Activated CD4-positive, alpha-beta T cell treated with anti-CD3 and anti-CD28 coated beads, Interleukin-2, amount 10 ng/mL, durations not matched to agents 7 days and 5 days (primary cell): ENCODE data around the gene GRID1. TPM values are rescaled to one million over a fixed set of nuclear protein-coding genes. Genes with fewer than 3 reads are reported as not detected.

Source experiments
- CTCF ChIA-PET: fragments of 350-600 bp; sonication (Branson Sonifier 250); formaldehyde crosslinking; loops from one replicate; lab custom pipeline; 2021; ENCODE audit warnings: antibody characterized with exemption; lab: Charles Lee
- POLR2A ChIA-PET: fragments of 350-600 bp; sonication (Branson Sonifier 250); formaldehyde crosslinking; loops from one replicate; lab custom pipeline; 2021; ENCODE audit warnings: antibody characterized with exemption; lab: Charles Lee
- DNase-seq: peaks from one replicate; pipeline ENCODE4 v3.0.0-alpha.2; 2020
- H3K27ac Mint-ChIP-seq: one replicate; pipeline ENCODE4 v1.8.0; 2021; ENCODE audit warnings: mild to moderate bottlenecking, moderate library complexity, mixed read lengths
- H3K27me3 Mint-ChIP-seq: one replicate; pipeline ENCODE4 v1.8.0; 2021; ENCODE audit warnings: mixed read lengths
- H3K36me3 Mint-ChIP-seq: one replicate; pipeline ENCODE4 v1.8.0; 2021; ENCODE audit warnings: low read depth, mixed read lengths
- H3K4me1 Mint-ChIP-seq: one replicate; pipeline ENCODE4 v1.8.0; 2021; ENCODE audit warnings: mixed read lengths
- H3K4me3 Mint-ChIP-seq: one replicate; pipeline ENCODE4 v1.8.0; 2021; ENCODE audit warnings: mild to moderate bottlenecking, moderate library complexity, mixed read lengths
- H3K9me3 Mint-ChIP-seq: one replicate; pipeline ENCODE4 v1.8.0; 2021; ENCODE audit warnings: mixed read lengths
- total RNA-seq, 2 experiments: library from RNA; stranded (reverse); gene quantifications; one replicate each; pipeline ENCODE4 v1.2.3, GENCODE V29; 2021

Gene GRID1
- total RNA-seq, 2 experiments from 2014 or later, result not detected

DNA sequence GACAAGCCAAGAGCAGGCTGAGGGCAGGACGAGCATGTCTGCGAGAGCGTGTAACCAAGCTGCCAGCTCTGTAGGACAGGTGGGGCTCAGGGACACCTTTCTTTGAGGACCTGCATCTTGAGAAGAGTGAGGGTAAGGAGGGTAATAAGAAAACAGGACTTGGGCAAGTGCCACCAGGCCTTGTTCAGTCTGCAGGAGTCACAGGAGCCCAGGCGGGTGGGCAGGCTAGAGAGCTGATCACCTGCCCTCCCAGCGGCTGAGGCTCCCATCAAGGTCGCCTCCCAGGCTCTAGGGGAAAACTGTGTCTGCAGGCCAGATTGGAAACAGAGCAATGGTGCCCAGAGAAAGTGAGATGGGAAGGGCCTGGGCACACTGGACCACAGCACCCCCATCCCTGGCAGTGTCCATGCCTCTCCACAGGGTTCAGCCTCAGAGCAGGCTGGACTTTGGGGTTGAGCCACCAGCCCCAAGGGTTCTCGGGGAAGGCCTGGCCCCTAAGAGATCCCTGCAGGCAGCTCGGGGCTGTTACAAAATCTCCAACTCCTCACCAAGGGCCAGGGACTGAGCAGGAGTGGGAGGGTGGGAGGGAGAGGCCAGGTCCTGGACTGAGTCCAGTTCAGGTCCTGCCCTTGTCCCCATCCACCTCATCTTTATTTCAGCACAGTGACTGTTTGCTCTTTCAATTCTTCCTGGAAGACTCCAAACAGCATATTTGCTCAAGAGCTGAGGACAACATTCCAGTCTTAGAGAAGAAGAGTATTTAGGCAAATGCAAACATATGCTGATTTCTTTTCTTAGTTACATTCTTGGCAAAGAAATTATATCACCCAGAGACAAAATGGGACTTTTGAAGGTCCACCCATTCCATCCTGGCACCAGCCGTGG is 161.9 kb downstream of the GRID1 start:
- Mint-ChIP-seq H3K27me3 (peaks cover 4% of the 10 kb centered on the region), H3K9me3 (no peaks in the 10 kb centered on the region), H3K36me3 (no peaks in the 10 kb centered on the region), H3K27ac (no peak overlapping the region), H3K4me3 (no peak overlapping the region), H3K4me1 (no peaks in the 10 kb centered on the region)
- ChIA-PET CTCF (no interaction called here), POLR2A (no interaction called here)
- DNase-seq, result no peak

GRCh38 chr10:86203162-86203905 is 163.3 kb downstream of the GRID1 start:
- Mint-ChIP-seq H3K27me3 (peaks cover 4% of the 10 kb centered on the region), H3K36me3 (no peaks in the 10 kb centered on the region), H3K4me3 (no peak overlapping the region), H3K4me1 (no peaks in the 10 kb centered on the region), H3K27ac (no peak overlapping the region), H3K9me3 (no peaks in the 10 kb centered on the region)
- peak; percentile 21 for DNase-seq
- ChIA-PET POLR2A (no interaction called here), CTCF (no interaction called here)

- ChIA-PET POLR2A (no interaction called here), CTCF (no interaction called here)
- Mint-ChIP-seq H3K27ac (no peak overlapping the region), H3K9me3 (no peaks in the 10 kb centered on the region), H3K27me3 (peaks cover 4% of the 10 kb centered on the region), H3K4me1 (no peaks in the 10 kb centered on the region), H3K4me3 (no peak overlapping the region), H3K36me3 (no peaks in the 10 kb centered on the region)
- DNase-seq, result no peak
These were observed 164.3 kb downstream of the GRID1 start for GRCh38 chr10:86202226-86202735.

DNA sequence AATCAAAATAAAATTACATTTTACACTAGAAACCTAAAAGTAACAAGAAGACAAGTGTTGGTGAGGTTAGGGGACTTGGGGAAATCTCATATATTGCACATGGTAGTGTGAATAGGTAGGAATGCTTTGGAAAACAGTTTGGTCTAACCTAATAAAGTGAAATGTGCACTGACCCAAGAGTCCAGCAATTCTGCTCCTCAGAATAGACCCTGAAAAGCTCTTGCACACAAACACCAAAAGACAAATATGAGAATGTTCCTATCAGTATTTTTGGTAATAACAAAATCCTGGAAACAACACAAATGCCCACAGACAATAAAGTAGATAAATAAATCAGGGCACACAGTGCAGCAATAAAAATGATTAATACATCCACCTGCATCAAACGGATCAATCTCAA is 165.7 kb downstream of the GRID1 start:
- no peak for DNase-seq
- ChIA-PET POLR2A (no interaction called here), CTCF (no interaction called here)
- no peaks in the 10 kb centered on the region for H3K4me1 Mint-ChIP-seq
- H3K4me3 Mint-ChIP-seq, result no peak overlapping the region
- no peaks in the 10 kb centered on the region for H3K9me3 Mint-ChIP-seq
- no peak overlapping the region for H3K27ac Mint-ChIP-seq
- no peaks in the 10 kb centered on the region for H3K36me3 Mint-ChIP-seq
- peaks cover 4% of the 10 kb centered on the region for H3K27me3 Mint-ChIP-seq

DNA sequence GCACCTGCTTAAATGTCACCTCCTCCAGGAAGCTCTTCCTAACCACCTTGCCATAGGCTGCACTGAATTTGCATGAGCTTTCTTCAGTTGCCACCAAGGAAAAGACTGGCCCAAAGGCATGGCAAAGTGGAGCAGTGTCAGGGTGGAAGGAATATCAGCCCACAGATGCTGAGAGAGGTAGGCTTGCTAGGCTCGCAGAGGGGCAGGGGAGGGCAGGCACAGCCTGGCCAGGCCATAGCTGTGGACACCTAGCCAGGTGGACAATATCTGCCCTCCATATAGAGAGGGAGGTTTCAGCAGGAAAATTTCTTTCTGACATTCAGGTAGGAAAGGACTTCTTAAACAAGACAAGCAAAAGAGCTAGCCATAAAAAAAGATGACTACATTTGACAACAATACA is 166.3 kb downstream of the GRID1 start:
- Mint-ChIP-seq H3K9me3 (no peaks in the 10 kb centered on the region), H3K4me1 (no peaks in the 10 kb centered on the region), H3K27ac (no peak overlapping the region), H3K4me3 (no peak overlapping the region), H3K27me3 (peaks cover 4% of the 10 kb centered on the region), H3K36me3 (no peaks in the 10 kb centered on the region)
- ChIA-PET POLR2A (no interaction called here), CTCF (no interaction called here)
- no peak for DNase-seq

DNA sequence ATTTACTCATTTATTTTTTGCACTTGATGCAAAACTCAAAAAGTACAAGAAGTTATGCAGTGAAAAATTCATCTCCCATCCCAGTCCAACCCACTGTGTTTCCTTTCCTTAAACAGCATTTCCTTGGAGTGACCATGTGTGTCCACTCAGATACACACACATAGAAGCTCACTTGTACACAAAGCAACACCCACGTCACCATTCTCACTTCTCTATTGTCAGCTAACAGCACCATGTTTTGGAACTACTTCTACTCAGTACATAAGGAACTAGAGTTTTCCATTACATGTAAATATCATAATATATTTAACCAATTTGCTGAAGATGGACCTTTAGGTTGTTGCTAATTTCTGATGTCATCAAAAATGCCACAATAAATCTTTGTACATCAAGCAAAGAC is 167.6 kb downstream of the GRID1 start:
- POLR2A ChIA-PET, result no interaction called here
- CTCF ChIA-PET, result no interaction called here
- Mint-ChIP-seq H3K36me3 (no peaks in the 10 kb centered on the region), H3K4me1 (no peaks in the 10 kb centered on the region), H3K4me3 (no peak overlapping the region), H3K27ac (no peak overlapping the region), H3K9me3 (no peaks in the 10 kb centered on the region), H3K27me3 (peaks cover 4% of the 10 kb centered on the region)
- no peak for DNase-seq

DNA sequence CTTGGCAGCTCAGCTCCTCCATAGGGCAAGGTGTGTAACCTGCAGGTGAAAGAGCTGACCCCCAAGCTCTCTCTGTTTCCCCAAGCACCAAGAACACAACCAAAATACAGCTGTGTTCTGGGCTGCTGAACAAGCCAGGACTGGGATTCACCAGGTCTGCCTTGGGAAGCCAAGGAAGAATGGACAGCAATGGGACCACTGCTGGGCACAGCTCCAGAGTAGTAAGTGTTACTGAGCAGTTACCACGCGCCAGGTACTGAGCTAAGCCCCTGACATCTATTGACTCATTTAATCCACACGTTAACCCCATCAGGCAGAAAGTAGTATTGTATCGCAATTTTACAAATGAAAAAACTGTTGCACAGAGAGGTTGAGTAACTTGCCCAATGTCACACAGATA is 168.3 kb downstream of the GRID1 start:
- Mint-ChIP-seq H3K36me3 (no peaks in the 10 kb centered on the region), H3K27me3 (peaks cover 4% of the 10 kb centered on the region), H3K27ac (no peak overlapping the region), H3K4me1 (no peaks in the 10 kb centered on the region), H3K4me3 (no peak overlapping the region), H3K9me3 (no peaks in the 10 kb centered on the region)
- CTCF ChIA-PET, result no interaction called here
- DNase-seq, result no peak
- POLR2A ChIA-PET, result no interaction called here

DNA sequence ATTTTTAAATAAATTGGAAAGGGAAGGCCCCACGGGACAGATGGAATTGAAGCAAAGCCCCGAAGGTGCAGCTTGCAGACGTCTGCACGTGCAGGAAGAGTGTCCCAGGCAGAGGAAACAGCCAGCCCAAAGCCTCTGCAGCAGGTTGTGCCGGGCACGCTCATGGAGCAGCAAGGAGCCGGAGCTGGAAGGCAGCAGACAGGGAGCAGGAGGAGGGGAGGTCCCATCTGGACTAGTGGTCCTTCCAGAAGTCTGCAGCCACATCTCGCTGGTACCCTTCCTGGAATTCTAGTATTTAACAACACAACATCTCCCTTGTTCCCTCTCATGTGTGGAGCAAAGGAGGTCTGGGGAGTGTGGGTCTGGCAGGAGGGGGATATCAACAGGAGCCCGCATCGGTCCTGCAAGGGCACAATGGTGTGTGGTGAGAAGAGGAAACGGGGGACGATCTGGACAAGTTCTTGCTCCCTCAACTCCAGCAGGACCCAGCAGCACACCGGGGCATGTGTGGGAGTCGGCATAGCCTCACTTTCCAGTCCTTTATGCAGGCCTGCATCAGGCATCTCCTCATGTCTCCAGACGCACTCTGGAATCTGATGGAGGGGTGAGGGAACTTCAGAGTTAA is 169.3 kb downstream of the GRID1 start:
- ChIA-PET POLR2A (no interaction called here), CTCF (no interaction called here)
- DNase-seq, result no peak
- Mint-ChIP-seq H3K36me3 (no peaks in the 10 kb centered on the region), H3K27ac (no peak overlapping the region), H3K4me3 (no peak overlapping the region), H3K4me1 (no peaks in the 10 kb centered on the region), H3K9me3 (no peaks in the 10 kb centered on the region), H3K27me3 (peaks cover 4% of the 10 kb centered on the region)

DNA sequence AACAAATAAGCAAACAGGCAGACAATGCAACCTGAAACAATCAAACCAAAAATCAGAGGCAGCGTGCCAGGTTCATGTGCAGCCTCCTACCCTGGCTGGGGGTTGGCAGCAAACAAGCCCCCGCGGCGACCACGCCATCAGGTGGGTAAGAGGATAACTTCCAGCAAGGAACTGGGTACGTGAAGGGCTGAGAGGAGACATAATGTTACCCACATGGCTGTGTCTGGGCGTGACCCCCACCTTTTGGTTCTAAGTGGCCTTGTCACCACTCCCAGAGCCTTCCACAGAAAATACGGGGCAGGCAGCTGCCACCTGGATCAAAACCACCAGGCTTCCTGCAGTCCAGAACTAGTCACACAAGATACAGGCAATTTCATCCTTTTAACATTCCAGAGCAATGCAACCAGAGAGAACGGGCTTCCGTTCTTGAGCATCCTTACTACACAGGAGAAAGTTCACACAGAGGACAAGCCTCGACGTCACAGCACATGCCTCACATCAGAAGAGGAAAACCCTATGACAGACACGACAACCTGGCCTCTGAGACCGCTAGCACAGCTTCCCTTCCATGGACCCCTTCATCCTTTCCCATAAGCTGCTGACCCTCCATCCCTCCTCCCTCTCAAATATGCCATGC is 171.0 kb downstream of the GRID1 start:
- H3K4me3 Mint-ChIP-seq, result no peak overlapping the region
- no peak for DNase-seq
- H3K27me3 Mint-ChIP-seq, result peaks cover 4% of the 10 kb centered on the region
- no peak overlapping the region for H3K27ac Mint-ChIP-seq
- no peaks in the 10 kb centered on the region for H3K9me3 Mint-ChIP-seq
- no peaks in the 10 kb centered on the region for H3K36me3 Mint-ChIP-seq
- POLR2A ChIA-PET, result no interaction called here
- CTCF ChIA-PET, result interaction anchor here (0.6 kb wide), 1 partner anchor 400 kb away, joined by 3 read pairs; no protein-coding TSS in a partner anchor
- no peaks in the 10 kb centered on the region for H3K4me1 Mint-ChIP-seq

DNA sequence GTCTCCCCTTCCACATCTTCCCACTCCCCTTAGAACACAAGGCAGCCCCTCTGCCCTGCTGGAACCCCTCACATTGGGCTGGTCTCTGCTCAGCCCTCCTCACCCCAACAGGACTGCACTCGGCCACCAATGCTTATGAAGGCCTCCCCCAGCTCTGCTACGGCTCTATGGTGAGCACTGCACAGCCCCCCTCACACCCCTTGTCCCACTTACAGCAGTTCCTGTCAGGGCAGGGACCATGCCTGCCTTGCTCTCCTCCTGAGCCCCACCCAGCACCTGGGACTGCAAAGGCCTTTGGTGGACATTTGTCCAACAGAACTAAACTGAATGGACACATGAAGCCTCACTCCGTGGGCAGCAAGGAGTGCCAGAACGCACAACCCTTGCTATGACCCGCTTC is 171.9 kb downstream of the GRID1 start:
- H3K27ac Mint-ChIP-seq, result no peak overlapping the region
- no peaks in the 10 kb centered on the region for H3K36me3 Mint-ChIP-seq
- H3K27me3 Mint-ChIP-seq, result peaks cover 2% of the 10 kb centered on the region
- no peaks in the 10 kb centered on the region for H3K4me1 Mint-ChIP-seq
- no peaks in the 10 kb centered on the region for H3K9me3 Mint-ChIP-seq
- DNase-seq, result no peak
- ChIA-PET POLR2A (no interaction called here), CTCF (no interaction called here)
- H3K4me3 Mint-ChIP-seq, result no peak overlapping the region

GRCh38 chr10:86193841-86194240 is 172.8 kb downstream of the GRID1 start:
- ChIA-PET CTCF (no interaction called here), POLR2A (no interaction called here)
- no peaks in the 10 kb centered on the region for H3K36me3 Mint-ChIP-seq
- H3K4me3 Mint-ChIP-seq, result no peak overlapping the region
- H3K4me1 Mint-ChIP-seq, result no peaks in the 10 kb centered on the region
- no peak overlapping the region for H3K27ac Mint-ChIP-seq
- DNase-seq, result no peak
- H3K27me3 Mint-ChIP-seq, result peaks cover 2% of the 10 kb centered on the region
- H3K9me3 Mint-ChIP-seq, result no peaks in the 10 kb centered on the region

DNA sequence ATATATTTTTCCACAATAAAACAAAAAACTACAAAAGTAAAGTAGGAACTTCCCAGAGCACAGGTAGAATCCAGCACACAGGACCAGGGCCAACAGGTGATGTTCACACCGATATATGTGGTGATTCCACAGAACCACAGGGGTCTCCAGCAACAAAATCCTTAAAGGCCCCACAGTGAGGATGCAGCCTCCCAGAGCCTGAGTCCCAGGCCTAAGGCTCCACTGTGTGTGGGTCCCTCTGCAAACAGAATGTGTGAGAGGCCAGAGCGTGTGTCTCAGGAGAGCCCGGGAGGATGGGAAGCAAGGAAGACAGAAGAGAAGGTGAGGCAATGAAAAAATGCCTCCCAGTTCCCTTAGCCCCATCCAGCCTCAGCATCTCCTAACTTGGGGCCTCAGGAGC is 173.9 kb downstream of the GRID1 start:
- ChIA-PET CTCF (no interaction called here), POLR2A (no interaction called here)
- Mint-ChIP-seq H3K36me3 (no peaks in the 10 kb centered on the region), H3K4me3 (no peak overlapping the region), H3K4me1 (no peaks in the 10 kb centered on the region), H3K27me3 (peaks cover 6% of the 10 kb centered on the region), H3K9me3 (no peaks in the 10 kb centered on the region), H3K27ac (no peak overlapping the region)
- no peak for DNase-seq

- no peak overlapping the region for H3K27ac Mint-ChIP-seq
- ChIA-PET POLR2A (no interaction called here), CTCF (no interaction called here)
- no peaks in the 10 kb centered on the region for H3K36me3 Mint-ChIP-seq
- H3K27me3 Mint-ChIP-seq, result peaks cover 6% of the 10 kb centered on the region
- H3K9me3 Mint-ChIP-seq, result no peaks in the 10 kb centered on the region
- no peak overlapping the region for H3K4me3 Mint-ChIP-seq
- no peaks in the 10 kb centered on the region for H3K4me1 Mint-ChIP-seq
- DNase-seq, result no peak
These were observed 174.4 kb downstream of the GRID1 start for GRCh38 chr10:86192147-86192546.
